Keratinocyte (primary cell): ENCODE measurements around the gene EYA3.

ENCODE experiments used
- CTCF ChIP-seq, 3 experiments: IDR thresholded peaks in 1 of 3; conservative IDR thresholded peaks in 1 of 3; optimal IDR thresholded peaks in 1 of 3; 2 replicates in 2 of 3; 3 replicates in 1 of 3; pipeline versions ENCODE3 to v1.5.1; 2011; ENCODE audit warnings: low read length in 3 of 3, mild to moderate bottlenecking in 3 of 3, moderate library complexity in 2 of 3, control low read depth in 1 of 3, inconsistent platforms in 1 of 3; ENCODE audit not compliant: insufficient read depth in 2 of 3; ENCODE audit errors: extremely low read depth in 1 of 3
- EZH2 ChIP-seq: IDR thresholded peaks from one replicate; pipeline ENCODE4 v1.6.1; 2012; ENCODE audit warnings: inconsistent platforms, mild to moderate bottlenecking, low read length, moderate library complexity

DNA sequence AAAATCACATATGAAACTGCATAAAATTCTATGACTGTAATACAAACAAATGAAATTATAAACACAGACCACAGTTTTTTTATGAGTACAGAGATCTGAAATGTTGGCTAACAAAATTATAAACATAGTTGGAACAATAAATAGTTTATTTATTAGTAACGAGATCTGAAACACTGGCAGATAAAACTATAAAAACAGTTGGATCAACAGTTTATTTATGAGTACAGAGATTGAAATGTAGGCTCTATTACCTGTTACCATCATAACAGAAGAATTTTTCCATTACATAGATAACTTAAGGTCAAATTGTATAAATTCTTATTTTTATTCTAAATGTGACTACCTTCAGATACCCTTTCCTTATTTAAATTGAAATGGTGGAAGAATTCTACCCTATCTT lies 14.5 kb downstream of the EYA3 start:
- TF ChIP-seq CTCF (optimal IDR thresholded peaks at IDR 0.05 in 1 of 3, IDR thresholded peaks at IDR 0.05 in 1 of 3, conservative IDR thresholded peaks at IDR 0.05 in 1 of 3; ENCODE audit: extremely low read depth in 1 of 3, insufficient read depth in 2 of 3, low read length in 3 of 3) (no peak), EZH2 (no peak)
